Measurements from ENCODE around the gene MLXIPL. TPM values are rescaled to one million over a fixed set of nuclear protein-coding genes. Genes with fewer than 3 reads are reported as not detected.

Gene MLXIPL
- total RNA-seq, 4 donors from 2014 or later, result 0.53 to 13.5 (median 2.9) TPM

- 54 to 74% methylated on average over 9 to 24 of the region's 37 CpGs for WGBS, 2 donors
- DNase-seq, result no peak
- Histone ChIP-seq H3K27ac (no peak overlapping the region), H3K4me3 (no peak overlapping the region), H3K9me3 (no peaks in the 10 kb centered on the region), H3K4me1 (no peaks in the 10 kb centered on the region), H3K36me3 (no peaks in the 10 kb centered on the region), H3K27me3 (peaks cover 0 to 38% (median 0%) of the 10 kb centered on the region in 4 donors)
- TF ChIP-seq CTCF (IDR thresholded peaks at IDR 0.05) (no peak), POLR2A (IDR thresholded peaks at IDR 0.05) (no peak)
- intact Hi-C loops (cut with DNase I), result no loop called here
Measured at GRCh38 chr7:73596191-73597065, 27.9 kb downstream of the MLXIPL start.

- TF ChIP-seq CTCF (IDR thresholded peaks at IDR 0.05) (no peak), POLR2A (IDR thresholded peaks at IDR 0.05) (no peak)
- Histone ChIP-seq H3K4me1 (no peaks in the 10 kb centered on the region), H3K4me3 (no peak overlapping the region), H3K27me3 (peaks cover 0 to 35% (median 0%) of the 10 kb centered on the region in 4 donors), H3K27ac (no peak overlapping the region), H3K9me3 (no peaks in the 10 kb centered on the region), H3K36me3 (no peaks in the 10 kb centered on the region)
- WGBS, 2 donors, result 86 to 88% methylated on average over 2 to 5 of the region's 9 CpGs
- DNase-seq, result no peak
- intact Hi-C loops (cut with DNase I), result no loop called here
Measured at GRCh38 chr7:73595358-73595757, 29.0 kb downstream of the MLXIPL start.

DNA sequence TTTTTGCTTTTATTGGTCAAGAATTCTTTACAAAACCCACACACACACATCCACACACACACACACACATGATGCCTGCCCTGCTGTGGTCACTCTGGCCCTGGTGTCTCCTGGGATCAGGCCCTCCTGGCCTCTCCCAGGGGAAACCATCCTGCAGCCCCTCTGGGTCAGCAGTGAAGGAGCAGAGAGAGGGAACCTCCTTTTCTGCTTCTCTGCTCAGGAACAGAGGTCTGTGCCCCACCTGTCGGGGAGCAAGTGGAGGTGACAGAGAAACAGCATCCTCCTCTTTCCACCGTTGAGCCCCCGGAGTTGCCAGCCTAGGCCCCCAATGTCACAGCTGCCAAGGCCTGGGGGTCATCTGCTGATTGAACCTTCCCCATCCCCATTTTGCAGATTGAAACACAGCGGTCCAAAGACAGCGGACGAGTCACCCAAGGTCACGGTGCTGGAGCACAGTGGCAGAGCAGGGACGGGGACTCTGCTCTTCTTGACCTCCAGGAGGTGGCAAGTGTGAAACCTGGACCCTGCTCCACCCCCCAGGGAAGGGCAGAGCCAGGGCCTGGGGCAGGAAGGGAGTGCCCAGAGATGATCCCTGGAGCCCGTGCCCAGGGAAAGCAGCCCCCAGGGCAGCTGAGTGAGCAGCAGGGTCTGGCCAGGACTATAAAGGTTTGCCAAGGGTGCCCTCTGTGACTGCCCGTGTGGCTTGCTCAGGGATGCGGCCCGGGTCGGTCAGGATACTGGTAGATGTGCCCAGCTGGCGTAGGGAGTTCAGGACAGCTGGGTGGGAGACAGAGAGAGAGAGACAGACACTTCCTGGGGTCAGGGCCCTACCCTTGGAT lies 30.9 kb downstream of the MLXIPL start:
- Histone ChIP-seq H3K36me3 (no peaks in the 10 kb centered on the region), H3K9me3 (no peaks in the 10 kb centered on the region), H3K4me1 (no peaks in the 10 kb centered on the region), H3K27me3 (peaks cover 0 to 30% (median 0%) of the 10 kb centered on the region in 4 donors), H3K4me3 (no peak overlapping the region), H3K27ac (no peak overlapping the region)
- TF ChIP-seq CTCF (IDR thresholded peaks at IDR 0.05) (no peak), POLR2A (IDR thresholded peaks at IDR 0.05) (no peak)
- 20 to 75% methylated on average over 1 to 5 of the region's 14 CpGs for WGBS, 2 donors
- no peak for DNase-seq
- intact Hi-C loops (cut with DNase I), result no loop called here

- H3K36me3 ChIP-seq, result no peaks in the 10 kb centered on the region
- TF ChIP-seq CTCF (IDR thresholded peaks at IDR 0.05) (no peak), POLR2A (IDR thresholded peaks at IDR 0.05) (no peak)
- 91 to 94% methylated on average over 12 of the region's 12 CpGs for WGBS, 2 donors
- DNase-seq, result no peak
- H3K4me1 ChIP-seq, result peaks cover 0 to 11% (median 0%) of the 10 kb centered on the region in 3 donors
- H3K4me3 ChIP-seq, result no peak overlapping the region
- no peaks in the 10 kb centered on the region for H3K27me3 ChIP-seq
- no peaks in the 10 kb centered on the region for H3K9me3 ChIP-seq
- intact Hi-C loops (cut with DNase I), result no loop called here
- H3K27ac ChIP-seq, result peak overlapping the region in 1 of 4 donors; percentile 59
Measured at GRCh38 chr7:73586911-73587310, 37.4 kb downstream of the MLXIPL start.

- 68 to 89% methylated on average over 1 to 2 of the region's 2 CpGs for WGBS, 2 donors
- intact Hi-C loops (cut with DNase I), result no loop called here
- no peak for TF ChIP-seq CTCF (IDR thresholded peaks at IDR 0.05)
- TF ChIP-seq POLR2A (IDR thresholded peaks at IDR 0.05), result no peak
- H3K36me3 ChIP-seq, result no peaks in the 10 kb centered on the region
- no peaks in the 10 kb centered on the region for H3K9me3 ChIP-seq
- peaks cover 0 to 11% (median 0%) of the 10 kb centered on the region in 3 donors for H3K4me1 ChIP-seq
- H3K27ac ChIP-seq, result no peak overlapping the region
- no peak overlapping the region for H3K4me3 ChIP-seq
- no peak for DNase-seq
- H3K27me3 ChIP-seq, result no peaks in the 10 kb centered on the region
Measured at GRCh38 chr7:73585196-73585595, 39.1 kb downstream of the MLXIPL start.

Data from esophagus squamous epithelium (tissue), 5 donors.